Upper lobe of left lung (tissue), 4 donors: Measurements from ENCODE around the gene ZNF292.

Source experiments
- POLR2A ChIP-seq, 4 donors: fragments of 450-650 bp; IDR thresholded peaks; one replicate each; pipeline ENCODE4 v1.5.1; 2016 to 2017; ENCODE audit warnings: antibody characterized with exemption in 4 of 4, mild to moderate bottlenecking in 2 of 4
- TF ChIP-seq, protein P1 (sequence below), 6 experiments: fragments of 450-650 bp in 4 of 6; fragments of 200-600 bp in 2 of 6; sonication (generic) in 2 of 6; IDR thresholded peaks; one replicate each; pipeline ENCODE4 v1.5.1; 2016 to 2019; ENCODE audit warnings: antibody characterized with exemption in 6 of 6

GRCh38 chr6:87122477-87122876 lies 32.9 kb upstream of the ZNF292 start:
- TF ChIP-seq, protein P1, sequence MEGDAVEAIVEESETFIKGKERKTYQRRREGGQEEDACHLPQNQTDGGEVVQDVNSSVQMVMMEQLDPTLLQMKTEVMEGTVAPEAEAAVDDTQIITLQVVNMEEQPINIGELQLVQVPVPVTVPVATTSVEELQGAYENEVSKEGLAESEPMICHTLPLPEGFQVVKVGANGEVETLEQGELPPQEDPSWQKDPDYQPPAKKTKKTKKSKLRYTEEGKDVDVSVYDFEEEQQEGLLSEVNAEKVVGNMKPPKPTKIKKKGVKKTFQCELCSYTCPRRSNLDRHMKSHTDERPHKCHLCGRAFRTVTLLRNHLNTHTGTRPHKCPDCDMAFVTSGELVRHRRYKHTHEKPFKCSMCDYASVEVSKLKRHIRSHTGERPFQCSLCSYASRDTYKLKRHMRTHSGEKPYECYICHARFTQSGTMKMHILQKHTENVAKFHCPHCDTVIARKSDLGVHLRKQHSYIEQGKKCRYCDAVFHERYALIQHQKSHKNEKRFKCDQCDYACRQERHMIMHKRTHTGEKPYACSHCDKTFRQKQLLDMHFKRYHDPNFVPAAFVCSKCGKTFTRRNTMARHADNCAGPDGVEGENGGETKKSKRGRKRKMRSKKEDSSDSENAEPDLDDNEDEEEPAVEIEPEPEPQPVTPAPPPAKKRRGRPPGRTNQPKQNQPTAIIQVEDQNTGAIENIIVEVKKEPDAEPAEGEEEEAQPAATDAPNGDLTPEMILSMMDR (IDR thresholded peaks at IDR 0.05), result no peak
- no peak for TF ChIP-seq POLR2A (IDR thresholded peaks at IDR 0.05)
